ENCODE results near the gene TAB2. TPM values are rescaled to one million over a fixed set of nuclear protein-coding genes. Genes with fewer than 3 reads are reported as not detected.

The TAB2 gene
- total RNA-seq, 1 experiment from 2014 or later: 38.1 TPM

GRCh38 chr6:149392093-149392492 lies 74.6 kb downstream of the TAB2 start:
- no TSS peak for BruUV-seq (replicated peaks)
- H3K4me3 Mint-ChIP-seq (ENCODE audit: low read depth, unreplicated experiment): no peak overlapping the region
- intact Hi-C loops (cut with micrococcal nuclease; ENCODE audit: unreplicated experiment): no loop called here
- no peaks in the 10 kb centered on the region for H3K27me3 Mint-ChIP-seq (ENCODE audit: unreplicated experiment)
- H3K9me3 Mint-ChIP-seq (ENCODE audit: low read depth, unreplicated experiment): no peaks in the 10 kb centered on the region
- no peak overlapping the region for H3K27ac Mint-ChIP-seq (ENCODE audit: unreplicated experiment)
- TF ChIP-seq CTCF (IDR thresholded peaks at IDR 0.05; ENCODE audit: unreplicated experiment): no peak
- CTCF ChIA-PET: no interaction called here
- peaks cover 20% of the 10 kb centered on the region for H3K4me1 Mint-ChIP-seq (ENCODE audit: low read depth, unreplicated experiment)
- no peak for DNase-seq
- peaks cover 4% of the 10 kb centered on the region for H3K36me3 Mint-ChIP-seq (ENCODE audit: insufficient read depth, unreplicated experiment)

- Mint-ChIP-seq H3K4me3 (ENCODE audit: low read depth, unreplicated experiment) (no peak overlapping the region), H3K9me3 (ENCODE audit: low read depth, unreplicated experiment) (no peaks in the 10 kb centered on the region), H3K36me3 (ENCODE audit: insufficient read depth, unreplicated experiment) (peaks cover 4% of the 10 kb centered on the region), H3K4me1 (ENCODE audit: low read depth, unreplicated experiment) (peaks cover 20% of the 10 kb centered on the region), H3K27ac (ENCODE audit: unreplicated experiment) (no peak overlapping the region), H3K27me3 (ENCODE audit: unreplicated experiment) (no peaks in the 10 kb centered on the region)
- CTCF ChIA-PET: no interaction called here
- no TSS peak for BruUV-seq (replicated peaks)
- intact Hi-C loops (cut with micrococcal nuclease; ENCODE audit: unreplicated experiment): no loop called here
- no peak for TF ChIP-seq CTCF (IDR thresholded peaks at IDR 0.05; ENCODE audit: unreplicated experiment)
- no peak for DNase-seq
Measured at GRCh38 chr6:149392535-149392934, 75.0 kb downstream of the TAB2 start.

GRCh38 chr6:149393002-149393679 lies 75.6 kb downstream of the TAB2 start:
- H3K36me3 Mint-ChIP-seq (ENCODE audit: insufficient read depth, unreplicated experiment): peaks cover 4% of the 10 kb centered on the region
- H3K27ac Mint-ChIP-seq (ENCODE audit: unreplicated experiment): no peak overlapping the region
- H3K27me3 Mint-ChIP-seq (ENCODE audit: unreplicated experiment): no peaks in the 10 kb centered on the region
- peaks cover 20% of the 10 kb centered on the region for H3K4me1 Mint-ChIP-seq (ENCODE audit: low read depth, unreplicated experiment)
- DNase-seq: no peak
- intact Hi-C loops (cut with micrococcal nuclease; ENCODE audit: unreplicated experiment): no loop called here
- H3K4me3 Mint-ChIP-seq (ENCODE audit: low read depth, unreplicated experiment): no peak overlapping the region
- CTCF ChIA-PET: no interaction called here
- no peak for TF ChIP-seq CTCF (IDR thresholded peaks at IDR 0.05; ENCODE audit: unreplicated experiment)
- no TSS peak for BruUV-seq (replicated peaks)
- H3K9me3 Mint-ChIP-seq (ENCODE audit: low read depth, unreplicated experiment): no peaks in the 10 kb centered on the region

GRCh38 chr6:149395185-149395584 lies 77.7 kb downstream of the TAB2 start:
- CTCF ChIA-PET: no interaction called here
- H3K4me3 Mint-ChIP-seq (ENCODE audit: low read depth, unreplicated experiment): no peak overlapping the region
- peaks cover 4% of the 10 kb centered on the region for H3K36me3 Mint-ChIP-seq (ENCODE audit: insufficient read depth, unreplicated experiment)
- intact Hi-C loops (cut with micrococcal nuclease; ENCODE audit: unreplicated experiment): no loop called here
- no peak for DNase-seq
- no TSS peak for BruUV-seq (replicated peaks)
- H3K27ac Mint-ChIP-seq (ENCODE audit: unreplicated experiment): no peak overlapping the region
- H3K27me3 Mint-ChIP-seq (ENCODE audit: unreplicated experiment): no peaks in the 10 kb centered on the region
- no peak for TF ChIP-seq CTCF (IDR thresholded peaks at IDR 0.05; ENCODE audit: unreplicated experiment)
- peaks cover 20% of the 10 kb centered on the region for H3K4me1 Mint-ChIP-seq (ENCODE audit: low read depth, unreplicated experiment)
- H3K9me3 Mint-ChIP-seq (ENCODE audit: low read depth, unreplicated experiment): no peaks in the 10 kb centered on the region

Measured in Calu3 (cell line).